MG63 (cell line): ENCODE results near the gene CCDC171. TPM values are rescaled to one million over a fixed set of nuclear protein-coding genes. Genes with fewer than 3 reads are reported as not detected.

ENCODE experiments used
- DNase-seq: peaks from one replicate; pipeline ENCODE4 v3.0.0-alpha.2; 2020
- H3K27me3 ChIP-seq: fragments of 250-450 bp; sonication (Bioruptor Pico); 2 replicates; pipeline ENCODE4 v1.5.1; 2020; ENCODE audit warnings: mild to moderate bottlenecking, moderate library complexity
- H3K36me3 ChIP-seq: fragments of 250-450 bp; sonication (Bioruptor Pico); 2 replicates; pipeline ENCODE4 v1.5.1; 2020; ENCODE audit warnings: mild to moderate bottlenecking, moderate library complexity
- H3K4me3 ChIP-seq: fragments of 250-450 bp; sonication (Bioruptor Pico); 2 replicates; pipeline ENCODE4 v1.5.1; 2020; ENCODE audit warnings: mild to moderate bottlenecking, moderate library complexity
- H3K9me3 ChIP-seq: fragments of 250-450 bp; sonication (Bioruptor Pico); 2 replicates; pipeline ENCODE4 v1.5.1; 2020; ENCODE audit warnings: mild to moderate bottlenecking, moderate library complexity
- total RNA-seq: library from RNA; depleted of rRNA; stranded (reverse); fragments of >200 nt; shearing (Covaris generic); gene quantifications from 2 replicates; pipeline ENCODE4 v1.2.3, GENCODE V29; 2014; ENCODE audit warnings: low replicate concordance

Gene CCDC171
- total RNA-seq, 1 experiment from 2014 or later = 6.6 TPM

GRCh38 chr9:15718423-15718822 is 165.6 kb downstream of the CCDC171 start:
- no peak for DNase-seq
- H3K27me3 ChIP-seq = no peaks in the 10 kb centered on the region
- H3K36me3 ChIP-seq = no peaks in the 10 kb centered on the region
- no peaks in the 10 kb centered on the region for H3K9me3 ChIP-seq
- H3K4me3 ChIP-seq = no peak overlapping the region

GRCh38 chr9:15720861-15721260 is 168.0 kb downstream of the CCDC171 start:
- H3K27me3 ChIP-seq = no peaks in the 10 kb centered on the region
- no peaks in the 10 kb centered on the region for H3K36me3 ChIP-seq
- no peaks in the 10 kb centered on the region for H3K9me3 ChIP-seq
- no peak overlapping the region for H3K4me3 ChIP-seq
- no peak for DNase-seq

GRCh38 chr9:15722888-15723287 is 170.0 kb downstream of the CCDC171 start:
- H3K9me3 ChIP-seq = no peaks in the 10 kb centered on the region
- peak; percentile 81 for DNase-seq
- no peaks in the 10 kb centered on the region for H3K27me3 ChIP-seq
- H3K4me3 ChIP-seq = no peak overlapping the region
- no peaks in the 10 kb centered on the region for H3K36me3 ChIP-seq

GRCh38 chr9:15724016-15724415 is 171.2 kb downstream of the CCDC171 start:
- DNase-seq = peak; percentile 92
- Histone ChIP-seq H3K27me3 (no peaks in the 10 kb centered on the region), H3K4me3 (no peak overlapping the region), H3K9me3 (no peaks in the 10 kb centered on the region), H3K36me3 (no peaks in the 10 kb centered on the region)

- Histone ChIP-seq H3K9me3 (no peaks in the 10 kb centered on the region), H3K36me3 (no peaks in the 10 kb centered on the region), H3K27me3 (no peaks in the 10 kb centered on the region), H3K4me3 (no peak overlapping the region)
- no peak for DNase-seq
These were observed 171.8 kb downstream of the CCDC171 start for GRCh38 chr9:15724612-15725011.

GRCh38 chr9:15725953-15726352 is 173.1 kb downstream of the CCDC171 start:
- Histone ChIP-seq H3K9me3 (no peaks in the 10 kb centered on the region), H3K36me3 (no peaks in the 10 kb centered on the region), H3K27me3 (no peaks in the 10 kb centered on the region), H3K4me3 (no peak overlapping the region)
- no peak for DNase-seq

- H3K27me3 ChIP-seq = no peaks in the 10 kb centered on the region
- no peaks in the 10 kb centered on the region for H3K36me3 ChIP-seq
- H3K9me3 ChIP-seq = 0 out of 2 replicates have a peak, but pooled peaks cover 2% of the 10 kb centered on the region
- DNase-seq = no peak
- no peak overlapping the region for H3K4me3 ChIP-seq
These were observed 176.7 kb downstream of the CCDC171 start for GRCh38 chr9:15729507-15729906.

- H3K4me3 ChIP-seq = no peak overlapping the region
- H3K36me3 ChIP-seq = no peaks in the 10 kb centered on the region
- 0 out of 2 replicates have a peak, but pooled peaks cover 2% of the 10 kb centered on the region for H3K9me3 ChIP-seq
- H3K27me3 ChIP-seq = no peaks in the 10 kb centered on the region
- DNase-seq = peak; percentile 97
These were observed 182.4 kb downstream of the CCDC171 start for GRCh38 chr9:15735083-15735857.

- no peak overlapping the region for H3K4me3 ChIP-seq
- no peaks in the 10 kb centered on the region for H3K27me3 ChIP-seq
These were observed 183.7 kb downstream of the CCDC171 start for GRCh38 chr9:15736569-15736968.

GRCh38 chr9:15738011-15738410 is 185.2 kb downstream of the CCDC171 start:
- no peak overlapping the region for H3K4me3 ChIP-seq
- no peaks in the 10 kb centered on the region for H3K36me3 ChIP-seq
- peaks cover 5% of the 10 kb centered on the region for H3K9me3 ChIP-seq
- no peaks in the 10 kb centered on the region for H3K27me3 ChIP-seq
- no peak for DNase-seq

More at GRCh38 chr9:15736569-15736968, 183.7 kb downstream of the CCDC171 start:
- Histone ChIP-seq H3K36me3 (no peaks in the 10 kb centered on the region), H3K9me3 (peaks cover 7% of the 10 kb centered on the region)
- DNase-seq = no peak

- Histone ChIP-seq H3K36me3 (no peaks in the 10 kb centered on the region), H3K4me3 (no peak overlapping the region), H3K9me3 (peaks cover 5% of the 10 kb centered on the region), H3K27me3 (no peaks in the 10 kb centered on the region)
- DNase-seq = no peak
These were observed 188.2 kb downstream of the CCDC171 start for GRCh38 chr9:15741015-15741414.

- no peak overlapping the region for H3K4me3 ChIP-seq
- H3K27me3 ChIP-seq = no peaks in the 10 kb centered on the region
- no peak for DNase-seq
- H3K36me3 ChIP-seq = no peaks in the 10 kb centered on the region
- peaks cover 14% of the 10 kb centered on the region for H3K9me3 ChIP-seq
These were observed 190.7 kb downstream of the CCDC171 start for GRCh38 chr9:15743512-15743911.

GRCh38 chr9:15744196-15744595 is 191.4 kb downstream of the CCDC171 start:
- Histone ChIP-seq H3K36me3 (no peaks in the 10 kb centered on the region), H3K9me3 (peaks cover 18% of the 10 kb centered on the region), H3K4me3 (no peak overlapping the region), H3K27me3 (no peaks in the 10 kb centered on the region)
- no peak for DNase-seq

GRCh38 chr9:15746905-15747304 is 194.1 kb downstream of the CCDC171 start:
- no peak for DNase-seq
- Histone ChIP-seq H3K27me3 (peaks cover 2% of the 10 kb centered on the region; the same call in 1 of the 2 replicates), H3K4me3 (no peak overlapping the region), H3K36me3 (no peaks in the 10 kb centered on the region), H3K9me3 (peaks cover 22% of the 10 kb centered on the region)

- H3K27me3 ChIP-seq = peaks cover 48% of the 10 kb centered on the region
- DNase-seq = no peak
- no peak overlapping the region for H3K4me3 ChIP-seq
- H3K9me3 ChIP-seq = no peaks in the 10 kb centered on the region; the same call in 1 of the 2 replicates
- H3K36me3 ChIP-seq = no peaks in the 10 kb centered on the region
These were observed 202.8 kb downstream of the CCDC171 start for GRCh38 chr9:15755660-15756059.

- H3K27me3 ChIP-seq = peaks cover 50% of the 10 kb centered on the region
- H3K9me3 ChIP-seq = 0 out of 2 replicates have a peak, but pooled peaks cover 2% of the 10 kb centered on the region
- H3K36me3 ChIP-seq = no peaks in the 10 kb centered on the region
- DNase-seq = no peak
- H3K4me3 ChIP-seq = no peak overlapping the region
These were observed 208.7 kb downstream of the CCDC171 start for GRCh38 chr9:15761551-15761950.

GRCh38 chr9:15763371-15763770 is 210.5 kb downstream of the CCDC171 start:
- Histone ChIP-seq H3K4me3 (no peak overlapping the region), H3K9me3 (0 out of 2 replicates have a peak, but pooled peaks cover 2% of the 10 kb centered on the region), H3K36me3 (no peaks in the 10 kb centered on the region), H3K27me3 (peaks cover 50% of the 10 kb centered on the region)
- DNase-seq = no peak

GRCh38 chr9:15764131-15764530 is 211.3 kb downstream of the CCDC171 start:
- H3K27me3 ChIP-seq = peaks cover 48% of the 10 kb centered on the region
- H3K36me3 ChIP-seq = no peaks in the 10 kb centered on the region
- no peak overlapping the region for H3K4me3 ChIP-seq
- no peak for DNase-seq
- H3K9me3 ChIP-seq = 0 out of 2 replicates have a peak, but pooled peaks cover 2% of the 10 kb centered on the region
